ENCODE measurements around the gene CARM1. TPM values are rescaled to one million over a fixed set of nuclear protein-coding genes. Genes with fewer than 3 reads are reported as not detected.
A peak's percentile ranks its signal among the peaks of the same experiment; 100 is the strongest.

The CARM1 gene
- total RNA-seq, 6 experiments from 2014 or later: 13.7 to 20.5 (median 17.5) TPM

DNA sequence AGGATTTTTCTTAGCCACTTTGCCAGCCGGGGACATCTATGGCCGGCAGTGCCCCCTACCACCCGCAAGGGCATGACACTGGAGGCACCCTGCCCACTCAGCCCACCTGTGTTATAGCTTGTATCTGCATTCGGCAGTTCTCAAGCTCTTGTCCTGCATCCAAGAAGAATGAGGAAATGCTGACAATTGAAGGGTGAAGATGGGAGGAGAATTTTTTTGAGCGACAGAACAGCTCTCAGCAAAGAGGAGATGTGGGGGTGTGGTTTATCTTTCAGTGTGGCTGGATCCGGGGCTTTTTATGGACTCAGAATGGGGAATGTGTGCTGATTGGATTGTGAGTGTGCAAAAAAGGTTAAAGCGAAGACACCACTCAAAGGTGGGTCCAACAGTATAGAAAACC is 28.6 kb upstream of the CARM1 start:
- DNase-seq: no peak
- no peak overlapping the region for H3K4me3 ChIP-seq
- intact Hi-C loops (cut with DNase I): no loop called here
- TF ChIP-seq POLR2A (IDR thresholded peaks at IDR 0.05): no peak
- TF ChIP-seq, protein P1, sequence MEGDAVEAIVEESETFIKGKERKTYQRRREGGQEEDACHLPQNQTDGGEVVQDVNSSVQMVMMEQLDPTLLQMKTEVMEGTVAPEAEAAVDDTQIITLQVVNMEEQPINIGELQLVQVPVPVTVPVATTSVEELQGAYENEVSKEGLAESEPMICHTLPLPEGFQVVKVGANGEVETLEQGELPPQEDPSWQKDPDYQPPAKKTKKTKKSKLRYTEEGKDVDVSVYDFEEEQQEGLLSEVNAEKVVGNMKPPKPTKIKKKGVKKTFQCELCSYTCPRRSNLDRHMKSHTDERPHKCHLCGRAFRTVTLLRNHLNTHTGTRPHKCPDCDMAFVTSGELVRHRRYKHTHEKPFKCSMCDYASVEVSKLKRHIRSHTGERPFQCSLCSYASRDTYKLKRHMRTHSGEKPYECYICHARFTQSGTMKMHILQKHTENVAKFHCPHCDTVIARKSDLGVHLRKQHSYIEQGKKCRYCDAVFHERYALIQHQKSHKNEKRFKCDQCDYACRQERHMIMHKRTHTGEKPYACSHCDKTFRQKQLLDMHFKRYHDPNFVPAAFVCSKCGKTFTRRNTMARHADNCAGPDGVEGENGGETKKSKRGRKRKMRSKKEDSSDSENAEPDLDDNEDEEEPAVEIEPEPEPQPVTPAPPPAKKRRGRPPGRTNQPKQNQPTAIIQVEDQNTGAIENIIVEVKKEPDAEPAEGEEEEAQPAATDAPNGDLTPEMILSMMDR (IDR thresholded peaks at IDR 0.05): no peak
- H3K36me3 ChIP-seq: no peaks in the 10 kb centered on the region
- no peaks in the 10 kb centered on the region for H3K9me3 ChIP-seq
- 81% methylated on average over 5 of the region's 7 CpGs for WGBS (ENCODE audit: insufficient coverage, low coverage, low lambda C conversion rate, missing lambda C conversion rate)
- no peak overlapping the region for H3K27ac ChIP-seq
- no peaks in the 10 kb centered on the region for H3K27me3 ChIP-seq
- ATAC-seq: no peak
- no peaks in the 10 kb centered on the region for H3K4me1 ChIP-seq

DNA sequence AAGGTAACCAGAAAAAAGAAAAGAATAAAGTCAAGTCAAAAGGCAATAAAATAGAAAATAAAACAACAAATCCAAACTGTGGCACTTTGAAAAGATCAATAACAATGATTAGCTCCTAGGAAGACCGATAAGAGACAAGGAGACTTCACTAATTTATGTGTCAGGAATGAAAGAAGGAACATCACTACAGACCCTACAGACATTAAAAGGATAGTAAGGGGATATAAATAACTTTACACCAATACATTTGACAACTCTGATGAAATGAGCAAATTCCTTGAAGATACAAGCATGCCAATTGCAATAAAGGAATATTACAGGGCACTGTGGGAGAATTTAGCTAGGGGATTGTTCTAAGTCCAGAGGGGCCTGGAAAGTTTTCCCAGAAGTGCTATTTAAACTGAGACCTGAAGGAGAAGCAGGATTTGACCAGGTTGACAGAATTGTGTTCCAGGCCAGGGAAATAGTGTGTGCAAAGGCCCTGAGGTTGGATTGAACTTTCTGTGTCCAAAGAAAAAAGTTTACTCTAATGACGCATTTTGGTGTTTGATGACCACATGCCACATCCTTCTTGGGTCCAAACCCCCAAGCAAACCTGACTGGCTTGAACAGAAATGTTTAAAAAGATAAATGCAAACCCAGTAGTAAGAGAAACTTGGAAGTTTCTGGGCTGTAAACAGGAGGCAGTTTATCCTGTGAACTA is 24.7 kb upstream of the CARM1 start:
- no peaks in the 10 kb centered on the region for H3K27me3 ChIP-seq
- no peaks in the 10 kb centered on the region for H3K36me3 ChIP-seq
- 67% methylated on average over 2 of the region's 2 CpGs for WGBS (ENCODE audit: insufficient coverage, low coverage, low lambda C conversion rate, missing lambda C conversion rate)
- H3K9me3 ChIP-seq: no peaks in the 10 kb centered on the region
- H3K4me3 ChIP-seq: no peak overlapping the region
- DNase-seq: no peak
- H3K4me1 ChIP-seq: no peaks in the 10 kb centered on the region
- no peak for ATAC-seq
- no peak overlapping the region for H3K27ac ChIP-seq
- intact Hi-C loops (cut with DNase I): no loop called here
- TF ChIP-seq, protein P1 (IDR thresholded peaks at IDR 0.05): no peak
- no peak for TF ChIP-seq POLR2A (IDR thresholded peaks at IDR 0.05)

DNA sequence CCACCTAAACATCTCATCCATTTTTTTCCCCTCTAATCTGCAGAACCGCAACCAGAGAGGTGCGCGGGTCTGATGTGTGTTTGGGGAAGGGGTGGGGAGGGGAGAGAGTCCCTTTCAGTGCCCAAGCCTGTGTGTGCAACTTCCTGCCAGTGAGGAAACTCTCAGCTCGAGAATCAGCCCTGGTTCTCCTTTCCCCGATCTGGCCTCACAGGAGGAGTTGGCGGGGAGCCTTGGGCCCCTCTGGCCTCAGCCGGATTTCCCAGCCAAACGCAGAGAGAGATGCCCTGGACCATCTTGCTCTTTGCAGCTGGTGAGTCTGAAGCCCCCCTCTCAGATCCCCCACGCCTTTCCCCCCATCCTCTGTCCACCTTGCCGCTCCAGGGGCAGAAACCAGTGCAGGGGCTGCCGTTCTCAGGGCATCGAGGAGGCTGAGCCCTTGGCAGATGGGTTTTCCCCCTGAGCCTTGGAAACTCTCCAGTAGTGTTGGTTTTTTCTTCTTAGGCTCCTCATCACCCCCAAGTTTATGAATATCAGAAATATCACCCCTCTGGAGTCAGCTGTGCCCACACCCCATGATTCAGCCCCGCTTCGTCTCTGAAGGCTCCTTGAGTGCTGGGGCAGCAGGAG is 23.0 kb upstream of the CARM1 start, which contains the start of gene C19orf38:
Gene C19orf38 (plus strand): TSS at position 186 of the 627 bp plus-strand sequence. CDS start 94 bp downstream, at position 280.
- H3K4me1 ChIP-seq: no peaks in the 10 kb centered on the region
- no peak within 1 kb of the TSS for H3K4me3 ChIP-seq
- peak; percentile 55 to 66 (median 62) for ATAC-seq
- no peaks in the 10 kb centered on the region for H3K36me3 ChIP-seq
- no peaks in the 10 kb centered on the region for H3K27me3 ChIP-seq
- TF ChIP-seq POLR2A (IDR thresholded peaks at IDR 0.05): no peak
- TF ChIP-seq, protein P1 (IDR thresholded peaks at IDR 0.05): no peak
- WGBS (ENCODE audit: insufficient coverage, low coverage, low lambda C conversion rate, missing lambda C conversion rate): 47% methylated on average over 6 of the region's 14 CpGs
- no peak within 1 kb of the TSS for H3K27ac ChIP-seq
- intact Hi-C loops (cut with DNase I): no loop called here
- no peaks in the 10 kb centered on the region for H3K9me3 ChIP-seq
- DNase-seq: no peak

DNA sequence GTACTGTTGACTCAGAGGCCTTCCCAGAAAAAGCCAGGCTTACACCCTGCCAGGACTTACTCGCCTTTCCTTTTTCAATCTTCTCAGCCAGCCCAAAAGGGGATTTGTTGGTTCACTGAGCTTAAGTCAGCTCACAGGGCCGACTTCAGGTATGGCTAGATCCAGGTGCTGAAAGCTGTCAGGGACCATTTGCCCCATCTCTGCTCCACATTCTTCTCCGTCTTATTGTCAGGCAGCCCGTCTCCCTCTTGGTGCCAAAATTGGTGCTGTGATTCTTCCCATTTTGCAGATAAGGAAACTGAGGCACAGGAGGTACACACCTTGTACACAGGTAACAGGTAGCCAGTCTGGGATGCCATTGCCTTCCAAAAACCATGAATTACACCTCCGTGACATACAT is 20.7 kb upstream of the CARM1 start:
- H3K27me3 ChIP-seq: no peaks in the 10 kb centered on the region
- H3K4me3 ChIP-seq: no peak overlapping the region
- DNase-seq (no peak), ATAC-seq (no peak)
- no peak for TF ChIP-seq POLR2A (IDR thresholded peaks at IDR 0.05)
- TF ChIP-seq, protein P1 (IDR thresholded peaks at IDR 0.05): no peak
- no peaks in the 10 kb centered on the region for H3K36me3 ChIP-seq
- WGBS (ENCODE audit: insufficient coverage, low coverage, low lambda C conversion rate, missing lambda C conversion rate): 58% methylated on average over 3 of the region's 5 CpGs
- no peak overlapping the region for H3K27ac ChIP-seq
- H3K9me3 ChIP-seq: no peaks in the 10 kb centered on the region
- intact Hi-C loops (cut with DNase I): no loop called here
- no peaks in the 10 kb centered on the region for H3K4me1 ChIP-seq

Data from right lobe of liver (tissue), 6 donors.